Neural cell (in vitro differentiated cells): ENCODE results near the gene EFR3B. TPM values are rescaled to one million over a fixed set of nuclear protein-coding genes. Genes with fewer than 3 reads are reported as not detected.

Experiments
- H2AFZ ChIP-seq: fragments of 200-600, 300-800 bp; sonication (generic), shearing (Covaris generic); 2 replicates; pipeline ENCODE4 v1.6.0; 2014; ENCODE audit warnings: low read depth, mild to moderate bottlenecking, antibody characterized with exemption, low read length, moderate library complexity
- H3F3A ChIP-seq: fragments of 200-600 bp; shearing (Covaris generic); 2 replicates; pipeline ENCODE4 v1.6.1; 2016; ENCODE audit warnings: mild to moderate bottlenecking, moderate library complexity, mixed read lengths, antibody characterized with exemption, low read length; ENCODE audit not compliant: insufficient read depth, poor library complexity, severe bottlenecking
- H3K27ac ChIP-seq: fragments of 200-600, 300-800 bp; sonication (generic), shearing (Covaris generic); 2 replicates; pipeline ENCODE4 v1.5.1; 2014; ENCODE audit warnings: mild to moderate bottlenecking, low read length, moderate library complexity
- H3K27me3 ChIP-seq: fragments of 300-800, 200-600 bp; sonication (generic), shearing (Covaris generic); 2 replicates; pipeline ENCODE4 v1.6.0; 2014; ENCODE audit warnings: mild to moderate bottlenecking, low read depth, low read length, moderate library complexity; ENCODE audit not compliant: insufficient read depth
- H3K36me3 ChIP-seq: fragments of 300-800, 200-600 bp; sonication (generic), shearing (Covaris generic); 2 replicates; pipeline ENCODE4 v1.5.1; 2014; ENCODE audit warnings: mild to moderate bottlenecking, antibody characterized with exemption, low read length, moderate library complexity; ENCODE audit not compliant: insufficient read depth
- H3K4me2 ChIP-seq: fragments of 300-800, 200-600 bp; sonication (generic), shearing (Covaris generic); 2 replicates; pipeline ENCODE4 v1.6.0; 2014; ENCODE audit warnings: mild to moderate bottlenecking, low read length
- H3K4me3 ChIP-seq: fragments of 300-800, 200-600 bp; sonication (generic), shearing (Covaris generic); 2 replicates; pipeline ENCODE4 v1.5.1; 2014; ENCODE audit warnings: mild to moderate bottlenecking, low read length, moderate library complexity
- H3K79me2 ChIP-seq: fragments of 200-600 bp; shearing (Covaris generic); replicated peaks from 2 replicates; pipeline ENCODE4 v1.6.0; 2014; ENCODE audit warnings: mild to moderate bottlenecking, low read length, moderate library complexity; ENCODE audit not compliant: insufficient read depth
- H3K9ac ChIP-seq: fragments of 300-800, 200-600 bp; sonication (generic), shearing (Covaris generic); 2 replicates; pipeline ENCODE4 v1.6.1; 2016; ENCODE audit warnings: mild to moderate bottlenecking, low read length, mixed read lengths
- H3K9me2 ChIP-seq: fragments of 200-600 bp; shearing (Covaris generic); 2 replicates; pipeline ENCODE4 v1.6.1; 2016; ENCODE audit warnings: mild to moderate bottlenecking, low read length, mixed read lengths; ENCODE audit not compliant: insufficient read depth
- H3K9me3 ChIP-seq: fragments of 200-600, 300-800 bp; sonication (generic), shearing (Covaris generic); 2 replicates; pipeline ENCODE4 v1.6.1; 2016; ENCODE audit warnings: mild to moderate bottlenecking, mixed run types, low read length, moderate library complexity, mixed read lengths
- H4K20me1 ChIP-seq: fragments of 200-600 bp; shearing (Covaris generic); 2 replicates; pipeline ENCODE4 v1.6.1; 2016; ENCODE audit warnings: mild to moderate bottlenecking, mixed run types; ENCODE audit not compliant: insufficient read depth
- EP300 ChIP-seq: fragments of 450-650 bp; conservative IDR thresholded peaks from 2 replicates; pipeline ENCODE4 v1.6.1; 2014; ENCODE audit warnings: antibody characterized with exemption, mild to moderate bottlenecking, moderate library complexity; ENCODE audit not compliant: poor library complexity, severe bottlenecking
- EZH2 ChIP-seq: fragments of 200-600, 300-800 bp; shearing (Covaris generic), sonication (generic); IDR thresholded peaks from 2 replicates; pipeline ENCODE4 v1.6.1; 2014; ENCODE audit warnings: antibody characterized with exemption, low read length, borderline replicate concordance, mild to moderate bottlenecking; ENCODE audit not compliant: insufficient read depth, poor library complexity, severe bottlenecking
- MXI1 ChIP-seq: fragments of 450-650 bp; conservative IDR thresholded peaks from 2 replicates; pipeline ENCODE4 v1.6.1; 2014; ENCODE audit warnings: antibody characterized with exemption, mild to moderate bottlenecking; ENCODE audit not compliant: poor library complexity, severe bottlenecking
- POLR2AphosphoS5 ChIP-seq: IDR thresholded peaks from 2 replicates; pipeline ENCODE4 v1.6.1; 2012
- RAD21 ChIP-seq: fragments of 450-650 bp; conservative IDR thresholded peaks from 2 replicates; pipeline ENCODE4 v1.6.1; 2014; ENCODE audit warnings: antibody characterized with exemption, mild to moderate bottlenecking, moderate library complexity
- SMC3 ChIP-seq: fragments of 450-650 bp; conservative IDR thresholded peaks from 2 replicates; pipeline ENCODE4 v1.6.1; 2014; ENCODE audit warnings: antibody characterized with exemption, mild to moderate bottlenecking, moderate library complexity; ENCODE audit not compliant: poor library complexity
- TAF1 ChIP-seq: IDR thresholded peaks from 2 replicates; pipeline ENCODE4 v1.6.1; 2012; ENCODE audit warnings: low read depth
- polyA plus RNA-seq: library from polyadenylated mRNA; depleted of rRNA; stranded (reverse); fragments of >200 nt; gene quantifications from 2 replicates; pipeline ENCODE4 v1.2.3, GENCODE V29; 2014
- TF ChIP-seq, protein P1 (sequence below): IDR thresholded peaks from 2 replicates; pipeline ENCODE4 v1.6.1; 2012; ENCODE audit warnings: borderline replicate concordance
- TF ChIP-seq, protein P2 (sequence below): fragments of 450-650 bp; IDR thresholded peaks from 2 replicates; pipeline ENCODE4 v1.5.1; 2014; ENCODE audit warnings: antibody characterized with exemption, mild to moderate bottlenecking, moderate library complexity; ENCODE audit not compliant: poor library complexity, severe bottlenecking

Gene EFR3B
- polyA plus RNA-seq, 1 donor from 2014 or later = 29.3 TPM

DNA sequence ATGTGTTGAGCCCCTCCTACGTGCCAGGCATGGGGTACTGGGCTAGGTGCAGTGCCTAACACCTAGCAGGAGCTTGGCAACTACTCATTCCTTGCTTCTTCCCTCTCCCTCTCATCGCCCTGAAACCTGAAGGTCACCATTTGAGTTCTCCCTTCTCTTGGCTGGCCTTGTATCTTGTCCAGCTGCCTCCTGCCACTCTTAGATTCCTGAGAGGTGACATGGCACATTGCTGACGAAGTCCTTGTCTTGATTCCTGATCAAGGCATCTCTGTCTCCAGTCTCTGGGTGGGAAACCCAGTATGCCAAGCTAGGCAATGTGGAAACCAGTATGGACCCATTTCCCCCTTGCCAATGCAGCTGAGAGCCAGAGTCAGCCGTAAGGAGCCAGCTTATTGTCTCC is 9.0 kb upstream of the EFR3B start:
- Histone ChIP-seq H3K4me2 (no peak overlapping the region), H3K36me3 (no peaks in the 10 kb centered on the region), H3K9me2 (no peaks in the 10 kb centered on the region), H3K9me3 (no peaks in the 10 kb centered on the region), H3F3A (no peaks in the 10 kb centered on the region), H3K27ac (no peak overlapping the region), H4K20me1 (no peaks in the 10 kb centered on the region), H3K79me2 (no peaks in the 10 kb centered on the region), H2AFZ (no peak overlapping the region), H3K4me3 (no peak overlapping the region), H3K9ac (no peak overlapping the region), H3K27me3 (no peaks in the 10 kb centered on the region)
- TF ChIP-seq, protein P1, sequence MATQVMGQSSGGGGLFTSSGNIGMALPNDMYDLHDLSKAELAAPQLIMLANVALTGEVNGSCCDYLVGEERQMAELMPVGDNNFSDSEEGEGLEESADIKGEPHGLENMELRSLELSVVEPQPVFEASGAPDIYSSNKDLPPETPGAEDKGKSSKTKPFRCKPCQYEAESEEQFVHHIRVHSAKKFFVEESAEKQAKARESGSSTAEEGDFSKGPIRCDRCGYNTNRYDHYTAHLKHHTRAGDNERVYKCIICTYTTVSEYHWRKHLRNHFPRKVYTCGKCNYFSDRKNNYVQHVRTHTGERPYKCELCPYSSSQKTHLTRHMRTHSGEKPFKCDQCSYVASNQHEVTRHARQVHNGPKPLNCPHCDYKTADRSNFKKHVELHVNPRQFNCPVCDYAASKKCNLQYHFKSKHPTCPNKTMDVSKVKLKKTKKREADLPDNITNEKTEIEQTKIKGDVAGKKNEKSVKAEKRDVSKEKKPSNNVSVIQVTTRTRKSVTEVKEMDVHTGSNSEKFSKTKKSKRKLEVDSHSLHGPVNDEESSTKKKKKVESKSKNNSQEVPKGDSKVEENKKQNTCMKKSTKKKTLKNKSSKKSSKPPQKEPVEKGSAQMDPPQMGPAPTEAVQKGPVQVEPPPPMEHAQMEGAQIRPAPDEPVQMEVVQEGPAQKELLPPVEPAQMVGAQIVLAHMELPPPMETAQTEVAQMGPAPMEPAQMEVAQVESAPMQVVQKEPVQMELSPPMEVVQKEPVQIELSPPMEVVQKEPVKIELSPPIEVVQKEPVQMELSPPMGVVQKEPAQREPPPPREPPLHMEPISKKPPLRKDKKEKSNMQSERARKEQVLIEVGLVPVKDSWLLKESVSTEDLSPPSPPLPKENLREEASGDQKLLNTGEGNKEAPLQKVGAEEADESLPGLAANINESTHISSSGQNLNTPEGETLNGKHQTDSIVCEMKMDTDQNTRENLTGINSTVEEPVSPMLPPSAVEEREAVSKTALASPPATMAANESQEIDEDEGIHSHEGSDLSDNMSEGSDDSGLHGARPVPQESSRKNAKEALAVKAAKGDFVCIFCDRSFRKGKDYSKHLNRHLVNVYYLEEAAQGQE = no peak
- TF ChIP-seq, protein P2, sequence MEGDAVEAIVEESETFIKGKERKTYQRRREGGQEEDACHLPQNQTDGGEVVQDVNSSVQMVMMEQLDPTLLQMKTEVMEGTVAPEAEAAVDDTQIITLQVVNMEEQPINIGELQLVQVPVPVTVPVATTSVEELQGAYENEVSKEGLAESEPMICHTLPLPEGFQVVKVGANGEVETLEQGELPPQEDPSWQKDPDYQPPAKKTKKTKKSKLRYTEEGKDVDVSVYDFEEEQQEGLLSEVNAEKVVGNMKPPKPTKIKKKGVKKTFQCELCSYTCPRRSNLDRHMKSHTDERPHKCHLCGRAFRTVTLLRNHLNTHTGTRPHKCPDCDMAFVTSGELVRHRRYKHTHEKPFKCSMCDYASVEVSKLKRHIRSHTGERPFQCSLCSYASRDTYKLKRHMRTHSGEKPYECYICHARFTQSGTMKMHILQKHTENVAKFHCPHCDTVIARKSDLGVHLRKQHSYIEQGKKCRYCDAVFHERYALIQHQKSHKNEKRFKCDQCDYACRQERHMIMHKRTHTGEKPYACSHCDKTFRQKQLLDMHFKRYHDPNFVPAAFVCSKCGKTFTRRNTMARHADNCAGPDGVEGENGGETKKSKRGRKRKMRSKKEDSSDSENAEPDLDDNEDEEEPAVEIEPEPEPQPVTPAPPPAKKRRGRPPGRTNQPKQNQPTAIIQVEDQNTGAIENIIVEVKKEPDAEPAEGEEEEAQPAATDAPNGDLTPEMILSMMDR = no peak
- no peak for TF ChIP-seq EP300

DNA sequence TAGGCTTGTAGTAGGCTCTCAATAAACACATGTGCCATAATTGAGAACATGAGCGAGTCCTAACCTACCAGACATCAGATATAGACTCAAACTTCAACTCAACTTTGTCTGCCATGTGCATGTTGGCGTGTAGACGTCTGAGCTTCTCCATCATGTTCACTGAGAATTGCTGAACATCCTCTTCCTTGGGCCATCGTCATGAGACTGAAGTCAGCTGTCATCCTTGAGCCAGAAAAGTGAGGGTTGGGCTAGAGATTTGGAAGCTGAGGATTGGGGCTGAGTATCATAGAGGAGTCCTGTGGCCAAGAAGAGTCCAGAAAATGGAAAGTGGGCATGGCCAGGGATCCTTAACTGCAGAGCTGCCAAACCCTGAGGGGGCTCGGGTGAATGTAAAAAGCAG is 7.8 kb upstream of the EFR3B start:
- H3K4me2 ChIP-seq = no peak overlapping the region

More for the DNA sequence above, 7.8 kb upstream of the EFR3B start:
- H3K9ac ChIP-seq = no peak overlapping the region
- H3K36me3 ChIP-seq = no peaks in the 10 kb centered on the region
- H3K4me3 ChIP-seq = no peak overlapping the region
- no peaks in the 10 kb centered on the region for H3K27me3 ChIP-seq
- TF ChIP-seq, protein P1 = no peak
- TF ChIP-seq EP300 (no peak), SMC3 (no peak), TAF1 (no peak), POLR2AphosphoS5 (no peak), EZH2 (no peak), MXI1 (no peak), RAD21 (no peak)
- TF ChIP-seq, protein P2 = no peak
- no peaks in the 10 kb centered on the region for H4K20me1 ChIP-seq
- no peaks in the 10 kb centered on the region for H3K79me2 ChIP-seq
- H3K9me3 ChIP-seq = no peaks in the 10 kb centered on the region
- H2AFZ ChIP-seq = no peak overlapping the region
- H3K9me2 ChIP-seq = no peaks in the 10 kb centered on the region
- no peak overlapping the region for H3K27ac ChIP-seq
- no peaks in the 10 kb centered on the region for H3F3A ChIP-seq
